Heart right ventricle (tissue), 16 donors: ENCODE results near the gene PSMD10. TPM values are rescaled to one million over a fixed set of nuclear protein-coding genes. Genes with fewer than 3 reads are reported as not detected.
A peak's percentile ranks its signal among the peaks of the same experiment; 100 is the strongest.

ENCODE experiments used
- ATAC-seq, 8 donors: fragments of 200-7000 bp; cut with Tn5 transposase; one replicate each; pipeline ENCODE4 v1.9.1; 2020; ENCODE audit warnings: mild to moderate bottlenecking in 8 of 8, moderate library complexity in 8 of 8, moderate number of reproducible peaks in 1 of 8
- DNase-seq, 2 donors: peaks; one replicate each; pipeline ENCODE4 v3.0.0-alpha.2; 2020
- H3K27ac ChIP-seq, 10 donors: fragments of 200-600 bp; sonication (generic) in 2 of 10; one replicate each; pipeline versions ENCODE4 v1.5.0 to v1.8.0; 2020 to 2022; ENCODE audit warnings: mild to moderate bottlenecking in 3 of 10
- H3K27me3 ChIP-seq, 7 donors: fragments of 200-600 bp; one replicate each; pipeline ENCODE4 v1.8.0; 2021 to 2022; ENCODE audit warnings: mild to moderate bottlenecking in 2 of 7
- H3K36me3 ChIP-seq, 9 donors: fragments of 200-600 bp; sonication (generic) in 1 of 9; one replicate each; pipeline versions ENCODE4 v1.5.0 to v1.8.0; 2020 to 2022; ENCODE audit warnings: mild to moderate bottlenecking in 2 of 9
- H3K4me1 ChIP-seq, 9 donors: fragments of 200-600 bp; sonication (generic) in 1 of 9; one replicate each; pipeline versions ENCODE4 v1.5.0 to v1.8.0; 2020 to 2022; ENCODE audit warnings: mild to moderate bottlenecking in 4 of 9
- H3K4me3 ChIP-seq, 10 donors: fragments of 200-600 bp; sonication (generic) in 2 of 10; one replicate each; pipeline versions ENCODE4 v1.5.0 to v1.8.0; 2020 to 2022; ENCODE audit warnings: mild to moderate bottlenecking in 7 of 10, moderate library complexity in 2 of 10
- H3K9me3 ChIP-seq, 11 donors: fragments of 200-600 bp in 10 of 11; sonication (generic) in 2 of 11; one replicate each; pipeline versions ENCODE4 v1.5.0 to v1.8.0; 2013 to 2022; ENCODE audit warnings: mild to moderate bottlenecking in 2 of 11, control low read depth in 1 of 11, moderate library complexity in 1 of 11
- CTCF ChIP-seq, 9 donors: fragments of 200-600 bp; sonication (generic) in 2 of 9; IDR thresholded peaks; one replicate each; pipeline versions ENCODE4 v1.5.0 to v1.8.0; 2021 to 2022; ENCODE audit warnings: antibody characterized with exemption in 9 of 9, mild to moderate bottlenecking in 5 of 9, moderate library complexity in 1 of 9
- WGBS, 2 donors: extraction: QIAGEN DNeasy Blood & Tissue Kit; methylation state at CpG; one replicate each; pipeline ENCODE4 v1.1.7; 2013; ENCODE audit warnings: inconsistent platforms in 1 of 2; 5-methylcytosine and 5-hydroxymethylcytosine counted together
- intact Hi-C, 10 donors: fragments of 100-400 bp; cut with DNase I; formaldehyde crosslinking; loops; one replicate each; pipeline versions ENCODE4 v1.11.1 to v1.14.2; 2022
- polyA plus RNA-seq, 2 donors: library from polyadenylated mRNA; stranded (reverse); fragments of 200-250 nt; gene quantifications; one replicate each; pipeline ENCODE4 v1.2.3, GENCODE V29; 2013
- total RNA-seq, 10 donors: library from RNA; stranded (reverse); fragmentation: NEBNext Ultra II Directional in 3 of 10; extraction: Animal tissue kit (Norgen Biotek cat#: 25700) in 3 of 10; gene quantifications; one replicate each; pipeline versions ENCODE4 v1.2.1 to v1.2.4, GENCODE V29; 2021 to 2023
- donor health status: Arrhythmogenic right ventricular cardiomyopathy.
- donor health status: ischemic (EF 13 %, LVEDD 7.1; RV severe dilation, severe dysfunction).
- donor health status: healthy with polysubstance abuse.
- donor health status: DM: no; HTN: yes; CAD: no.
- donor health status: DM: no; HTN: no; CAD: no.
- donor health status: ischemic (EF 25% LVEDD 6.9; RV normal size, moderate dysfunction).
- donor health status: ischemic (EF 25% LVEDD 5.7; RV mildly dilated, moderate dysfunction).
- donor health status: healthy.
- donor health status: DM: yes; HTN: yes; CAD: no.
- donor health status: Ischemic cardiomyopathy.
- donor health status: ischemic (EF 35%, LVEDD 5.7; RV mildly dilated, moderate dysfunction).
- donor health status: nonischemic (EF 11% LVEDD 7.7; RV severe dilation, severe dysfunction).
- donor health status: DM: yes; HTN: yes; CAD: no.
- donor health status: PGD.
- donor health status: ischemic (EF 29% LVEDD 5.4; RV normal size, mild dysfunction).
- donor health status: nonischemic (EF 23%, LVEDD 6.1; RV moderate dilation, normal function).

Gene PSMD10
- total and polyA plus RNA-seq, 12 donors = 13.9 to 28.0 (median 21.2) TPM

- Histone ChIP-seq H3K4me3 (no peak overlapping the region), H3K9me3 (no peaks in the 10 kb centered on the region), H3K4me1 (peaks cover 0 to 9% (median 0%) of the 10 kb centered on the region in 9 donors), H3K27ac (peak overlapping the region in 4 of 10 donors; percentile 43 to 81 (median 74)), H3K36me3 (peaks cover 0 to 47% (median 0%) of the 10 kb centered on the region in 9 donors), H3K27me3 (peaks cover 0 to 22% (median 0%) of the 10 kb centered on the region in 7 donors)
- 60 to 66% methylated on average over 2 of the region's 2 CpGs for WGBS, 2 donors
- intact Hi-C loops = loop anchor here in 4 of 10 donors (5.0 to 10.0 kb wide), 2 partner anchors 41 to 108 kb away; partner anchors contain the start of genes ATG4A (in 3 of the 4) and PSMD10 (in 3 of the 4)
- no peak for TF ChIP-seq CTCF (IDR thresholded peaks at IDR 0.05)
- DNase-seq (no peak), ATAC-seq (no peak)
These were observed 41.5 kb upstream of the PSMD10 start for GRCh38 chrX:108132876-108133275.

- Histone ChIP-seq H3K4me1 (peaks cover 0 to 11% (median 0%) of the 10 kb centered on the region in 9 donors), H3K27ac (peak overlapping the region; percentile 28 to 81 (median 63)), H3K27me3 (peaks cover 0 to 28% (median 0%) of the 10 kb centered on the region in 7 donors), H3K4me3 (no peak overlapping the region), H3K36me3 (peaks cover 0 to 46% (median 0%) of the 10 kb centered on the region in 9 donors), H3K9me3 (no peaks in the 10 kb centered on the region)
- no peak for DNase-seq
- intact Hi-C loops = loop anchor here in 4 of 10 donors (5.0 to 10.0 kb wide), 2 partner anchors 40 to 107 kb away; partner anchors contain the start of genes ATG4A (in 3 of the 4) and PSMD10 (in 3 of the 4)
- ATAC-seq = no peak
- WGBS, 2 donors = 89 to 92% methylated on average over 8 of the region's 8 CpGs
- no peak for TF ChIP-seq CTCF (IDR thresholded peaks at IDR 0.05)
These were observed 40.7 kb upstream of the PSMD10 start for GRCh38 chrX:108132034-108132433.

GRCh38 chrX:108131471-108131870, 40.1 kb upstream of the PSMD10 start:
- no peaks in the 10 kb centered on the region for H3K9me3 ChIP-seq
- TF ChIP-seq CTCF (IDR thresholded peaks at IDR 0.05) = no peak
- peaks cover 0 to 46% (median 0%) of the 10 kb centered on the region in 9 donors for H3K36me3 ChIP-seq
- H3K27ac ChIP-seq = peak overlapping the region in 8 of 10 donors; percentile 28 to 81 (median 68)
- peak; percentile 38 to 93 (median 78) for ATAC-seq
- H3K4me1 ChIP-seq = peaks cover 0 to 14% (median 0%) of the 10 kb centered on the region in 9 donors
- H3K27me3 ChIP-seq = peaks cover 0 to 29% (median 0%) of the 10 kb centered on the region in 7 donors
- WGBS, 2 donors = 58 to 59% methylated on average over 2 of the region's 2 CpGs
- intact Hi-C loops = loop anchor here in 4 of 10 donors (5.0 to 10.0 kb wide), 2 partner anchors 39 to 107 kb away; partner anchors contain the start of genes ATG4A (in 3 of the 4) and PSMD10 (in 3 of the 4)
- DNase-seq = peak in 1 of 2 donors; percentile 6
- no peak overlapping the region for H3K4me3 ChIP-seq

- no peak for TF ChIP-seq CTCF (IDR thresholded peaks at IDR 0.05)
- peaks cover 0 to 15% (median 0%) of the 10 kb centered on the region in 9 donors for H3K4me1 ChIP-seq
- 79 to 96% methylated on average over 1 of the region's 1 CpG for WGBS, 2 donors
- ATAC-seq (no peak), DNase-seq (no peak)
- intact Hi-C loops = loop anchor here in 4 of 10 donors (5.0 to 10.0 kb wide), 2 partner anchors 39 to 106 kb away; partner anchors contain the start of genes ATG4A (in 3 of the 4) and PSMD10 (in 3 of the 4)
- H3K27me3 ChIP-seq = peaks cover 0 to 31% (median 0%) of the 10 kb centered on the region in 7 donors
- no peak overlapping the region for H3K4me3 ChIP-seq
- H3K9me3 ChIP-seq = no peaks in the 10 kb centered on the region
- peak overlapping the region in 8 of 10 donors; percentile 12 to 75 (median 44) for H3K27ac ChIP-seq
- H3K36me3 ChIP-seq = peaks cover 0 to 42% (median 0%) of the 10 kb centered on the region in 9 donors
These were observed 39.5 kb upstream of the PSMD10 start for GRCh38 chrX:108130889-108131288.
